Activated CD4-positive, alpha-beta T cell treated with anti-CD3 and anti-CD28 coated beads, Interleukin-2, Interleukin-6, amounts not matched to agents 100 ng/mL and 50 ng/mL, durations not matched to agents 16 hours and 8 hours (primary cell): Measurements from ENCODE around the gene BTBD16.
A peak's percentile ranks its signal among the peaks of the same experiment; 100 is the strongest.

Source experiments
- DNase-seq: peaks from one replicate; pipeline ENCODE4 v3.0.0-alpha.2; 2020

BTBD16 gene

GRCh38 chr10:122296363-122297120 lies 25.4 kb downstream of the BTBD16 start:
- DNase-seq = no peak

GRCh38 chr10:122297583-122297982 lies 26.5 kb downstream of the BTBD16 start:
- DNase-seq = no peak

GRCh38 chr10:122298206-122298597 lies 27.1 kb downstream of the BTBD16 start:
- no peak for DNase-seq

GRCh38 chr10:122298598-122299301 lies 27.7 kb downstream of the BTBD16 start:
- DNase-seq = peak; percentile 66

- DNase-seq = no peak
Observed at GRCh38 chr10:122299423-122300075, 28.5 kb downstream of the BTBD16 start.

- no peak for DNase-seq
Observed at GRCh38 chr10:122301055-122301810, 30.1 kb downstream of the BTBD16 start.

- DNase-seq = no peak
Observed at GRCh38 chr10:122301811-122302115, 30.7 kb downstream of the BTBD16 start.

GRCh38 chr10:122302315-122302714 lies 31.2 kb downstream of the BTBD16 start:
- no peak for DNase-seq

- DNase-seq = no peak
Observed at GRCh38 chr10:122303271-122304053, 32.4 kb downstream of the BTBD16 start.

GRCh38 chr10:122304054-122304579 lies 33.0 kb downstream of the BTBD16 start:
- DNase-seq = no peak

- DNase-seq = no peak
Observed at GRCh38 chr10:122306282-122306681, 35.2 kb downstream of the BTBD16 start.

- no peak for DNase-seq
Observed at GRCh38 chr10:122306744-122307143, 35.6 kb downstream of the BTBD16 start.

- DNase-seq = no peak
Observed at GRCh38 chr10:122307669-122308416, 36.7 kb downstream of the BTBD16 start.

- DNase-seq = no peak
Observed at GRCh38 chr10:122308417-122309141, 37.5 kb downstream of the BTBD16 start.

- no peak for DNase-seq
Observed at GRCh38 chr10:122310311-122311050, 39.4 kb downstream of the BTBD16 start.

- no peak for DNase-seq
Observed at GRCh38 chr10:122311051-122311410, 39.9 kb downstream of the BTBD16 start.

- DNase-seq = no peak
Observed at GRCh38 chr10:122311716-122312115, 40.6 kb downstream of the BTBD16 start.

GRCh38 chr10:122316224-122316884 lies 45.3 kb downstream of the BTBD16 start:
- no peak for DNase-seq

GRCh38 chr10:122321960-122322359 lies 50.9 kb downstream of the BTBD16 start:
- DNase-seq = no peak

GRCh38 chr10:122323189-122323588 lies 52.1 kb downstream of the BTBD16 start:
- DNase-seq = no peak
